DND-41 (cell line): Measurements from ENCODE around the gene DCLK2.

Experiments used
- ATAC-seq: fragments of 200-7000 bp; cut with Tn5 transposase; 3 replicates; pipeline ENCODE4 v1.9.1; 2021; ENCODE audit warnings: low read depth; ENCODE audit not compliant: insufficient read depth
- DNase-seq: peaks from one replicate; pipeline ENCODE4 v3.0.0-alpha.2; 2020
- H2AFZ ChIP-seq: 2 replicates; pipeline ENCODE4 v1.6.0; 2012; ENCODE audit warnings: low read depth, low read length
- H3K27ac ChIP-seq: 2 replicates; pipeline ENCODE4 v1.5.1; 2012; ENCODE audit warnings: low read length, inconsistent platforms
- H3K27me3 ChIP-seq: fragments of 200-600 bp; sonication (generic); 2 replicates; pipeline ENCODE4 v1.6.0; 2012; ENCODE audit warnings: low read length, mild to moderate bottlenecking, inconsistent platforms; ENCODE audit not compliant: insufficient read depth, poor library complexity
- H3K36me3 ChIP-seq: 2 replicates; pipeline ENCODE4 v1.5.1; 2012; ENCODE audit warnings: low read length, inconsistent platforms; ENCODE audit not compliant: insufficient read depth
- H3K4me1 ChIP-seq: 2 replicates; pipeline ENCODE4 v1.5.1; 2012; ENCODE audit warnings: mild to moderate bottlenecking, low read length; ENCODE audit not compliant: insufficient read depth
- H3K4me2 ChIP-seq: 2 replicates; pipeline ENCODE4 v1.6.0; 2012; ENCODE audit warnings: mild to moderate bottlenecking, moderate library complexity, low read length, inconsistent platforms; ENCODE audit not compliant: insufficient read depth
- H3K4me3 ChIP-seq, 2 experiments: fragments of 200-600 bp in 1 of 2; shearing (Covaris generic) in 1 of 2; 2 replicates each; pipeline ENCODE4 v1.5.1; 2012 to 2016; ENCODE audit warnings: inconsistent platforms in 2 of 2, low read length in 2 of 2, mild to moderate bottlenecking in 2 of 2, low read depth in 1 of 2, moderate library complexity in 1 of 2
- H3K79me2 ChIP-seq: 2 replicates; pipeline ENCODE4 v1.6.0; 2012; ENCODE audit warnings: low read length, inconsistent platforms; ENCODE audit not compliant: insufficient read depth
- H3K9ac ChIP-seq: 2 replicates; pipeline ENCODE4 v1.6.0; 2012; ENCODE audit warnings: low read depth, mild to moderate bottlenecking, inconsistent platforms, low read length, moderate library complexity
- H3K9me3 ChIP-seq: 2 replicates; pipeline ENCODE4 v1.5.1; 2012; ENCODE audit warnings: low read length, moderate library complexity, mild to moderate bottlenecking, inconsistent platforms; ENCODE audit not compliant: insufficient read depth, severe bottlenecking
- H4K20me1 ChIP-seq: 2 replicates; pipeline ENCODE4 v1.6.0; 2012; ENCODE audit warnings: low read length; ENCODE audit not compliant: insufficient read depth
- EZH2 ChIP-seq: IDR thresholded peaks from 3 replicates; pipeline ENCODE4 v1.6.1; 2012; ENCODE audit warnings: borderline replicate concordance, low read depth, mild to moderate bottlenecking, moderate library complexity, low read length, inconsistent platforms; ENCODE audit not compliant: severe bottlenecking
- TF ChIP-seq, protein P1 (sequence below): IDR thresholded peaks from 2 replicates; pipeline ENCODE4 v1.5.1; 2012; ENCODE audit warnings: borderline replicate concordance, low read length, moderate library complexity, mild to moderate bottlenecking; ENCODE audit not compliant: poor library complexity, severe bottlenecking; ENCODE audit errors: extremely low read depth

DCLK2 gene

DNA sequence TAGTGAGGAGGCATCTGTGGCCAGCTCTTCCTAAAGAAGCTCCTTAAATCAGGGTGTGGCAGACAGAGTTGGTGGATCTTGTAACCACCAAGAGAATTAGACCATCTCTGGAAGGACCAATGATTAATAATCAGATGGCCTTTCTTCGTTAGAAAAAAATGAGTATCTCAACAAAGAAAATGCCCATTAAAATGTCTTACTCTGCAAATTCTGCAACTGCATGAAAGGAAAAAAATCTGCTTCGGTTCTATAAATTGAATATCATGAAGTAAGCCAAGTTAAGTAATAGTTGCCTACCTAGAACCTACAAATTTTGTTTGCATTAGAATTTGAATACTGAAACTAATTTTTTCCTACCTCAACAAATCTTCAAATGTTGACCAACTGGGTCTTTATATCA lies 4.2 kb upstream of the DCLK2 start:
- Histone ChIP-seq H3K36me3 (no peaks in the 10 kb centered on the region), H3K4me1 (no peaks in the 10 kb centered on the region), H3K27ac (no peak overlapping the region), H4K20me1 (no peaks in the 10 kb centered on the region), H3K4me3 (no peak overlapping the region), H3K9ac (no peak overlapping the region), H3K4me2 (no peak overlapping the region), H2AFZ (no peak overlapping the region), H3K79me2 (no peaks in the 10 kb centered on the region), H3K9me3 (no peaks in the 10 kb centered on the region), H3K27me3 (no peaks in the 10 kb centered on the region)
- ATAC-seq (no peak), DNase-seq (no peak)
- no peak for TF ChIP-seq EZH2
- TF ChIP-seq, protein P1, sequence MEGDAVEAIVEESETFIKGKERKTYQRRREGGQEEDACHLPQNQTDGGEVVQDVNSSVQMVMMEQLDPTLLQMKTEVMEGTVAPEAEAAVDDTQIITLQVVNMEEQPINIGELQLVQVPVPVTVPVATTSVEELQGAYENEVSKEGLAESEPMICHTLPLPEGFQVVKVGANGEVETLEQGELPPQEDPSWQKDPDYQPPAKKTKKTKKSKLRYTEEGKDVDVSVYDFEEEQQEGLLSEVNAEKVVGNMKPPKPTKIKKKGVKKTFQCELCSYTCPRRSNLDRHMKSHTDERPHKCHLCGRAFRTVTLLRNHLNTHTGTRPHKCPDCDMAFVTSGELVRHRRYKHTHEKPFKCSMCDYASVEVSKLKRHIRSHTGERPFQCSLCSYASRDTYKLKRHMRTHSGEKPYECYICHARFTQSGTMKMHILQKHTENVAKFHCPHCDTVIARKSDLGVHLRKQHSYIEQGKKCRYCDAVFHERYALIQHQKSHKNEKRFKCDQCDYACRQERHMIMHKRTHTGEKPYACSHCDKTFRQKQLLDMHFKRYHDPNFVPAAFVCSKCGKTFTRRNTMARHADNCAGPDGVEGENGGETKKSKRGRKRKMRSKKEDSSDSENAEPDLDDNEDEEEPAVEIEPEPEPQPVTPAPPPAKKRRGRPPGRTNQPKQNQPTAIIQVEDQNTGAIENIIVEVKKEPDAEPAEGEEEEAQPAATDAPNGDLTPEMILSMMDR = no peak

DNA sequence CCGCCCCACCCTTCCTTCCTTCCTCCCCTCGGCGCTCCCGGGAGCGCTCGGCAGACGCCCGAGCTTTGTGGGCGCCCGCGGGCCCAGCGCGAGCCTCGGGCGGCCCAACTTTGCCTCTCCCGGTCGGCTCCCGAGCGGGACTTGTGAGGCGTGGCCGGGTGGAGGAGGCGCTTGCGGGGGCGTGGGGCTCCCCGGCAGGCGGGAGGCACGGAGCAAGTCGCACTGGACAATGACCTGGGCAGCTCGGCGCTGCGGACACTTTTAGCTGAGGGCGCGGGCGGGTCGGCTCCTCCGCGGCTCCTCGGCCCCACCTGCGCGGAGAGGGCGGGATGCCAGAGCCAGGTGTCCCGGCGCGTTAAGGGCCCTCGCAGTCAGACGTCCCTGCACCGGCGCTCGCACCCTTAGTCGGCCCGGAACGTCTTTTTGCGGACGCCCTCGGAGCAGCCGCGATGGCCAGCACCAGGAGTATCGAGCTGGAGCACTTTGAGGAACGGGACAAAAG lies 385 bp downstream of the DCLK2 start:
- Histone ChIP-seq H3K4me1 (no peaks in the 10 kb centered on the region), H3K36me3 (no peaks in the 10 kb centered on the region), H3K4me2 (no peak overlapping the region), H3K27ac (no peak overlapping the region), H3K9ac (no peak overlapping the region), H3K4me3 (no peak overlapping the region), H3K79me2 (no peaks in the 10 kb centered on the region), H4K20me1 (no peaks in the 10 kb centered on the region), H3K27me3 (no peaks in the 10 kb centered on the region), H3K9me3 (no peaks in the 10 kb centered on the region), H2AFZ (no peak overlapping the region)
- TF ChIP-seq, protein P1 = no peak
- no peak for TF ChIP-seq EZH2
- DNase-seq = no peak
- no peak for ATAC-seq

DNA sequence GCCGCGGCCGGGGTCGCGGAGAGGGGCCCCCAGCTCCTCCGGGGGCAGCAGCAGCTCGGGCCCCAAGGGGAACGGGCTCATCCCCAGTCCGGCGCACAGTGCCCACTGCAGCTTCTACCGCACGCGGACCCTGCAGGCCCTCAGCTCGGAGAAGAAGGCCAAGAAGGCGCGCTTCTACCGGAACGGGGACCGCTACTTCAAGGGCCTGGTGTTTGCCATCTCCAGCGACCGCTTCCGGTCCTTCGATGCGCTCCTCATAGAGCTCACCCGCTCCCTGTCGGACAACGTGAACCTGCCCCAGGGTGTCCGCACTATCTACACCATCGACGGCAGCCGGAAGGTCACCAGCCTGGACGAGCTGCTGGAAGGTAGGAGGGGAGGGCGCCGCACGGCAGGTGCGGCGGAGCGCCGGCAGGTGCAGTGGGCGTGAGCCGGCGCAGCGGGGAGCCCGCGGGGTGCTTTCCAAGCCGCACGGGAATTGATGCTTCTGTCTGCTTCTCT lies 886 bp downstream of the DCLK2 start:
- no peaks in the 10 kb centered on the region for H3K79me2 ChIP-seq
- no peaks in the 10 kb centered on the region for H3K27me3 ChIP-seq
- no peak overlapping the region for H3K4me3 ChIP-seq
- H4K20me1 ChIP-seq = no peaks in the 10 kb centered on the region
- no peak overlapping the region for H3K27ac ChIP-seq
- TF ChIP-seq, protein P1 = no peak
- TF ChIP-seq EZH2 = no peak
- H3K36me3 ChIP-seq = no peaks in the 10 kb centered on the region
- H2AFZ ChIP-seq = no peak overlapping the region
- DNase-seq (no peak), ATAC-seq (no peak)
- no peaks in the 10 kb centered on the region for H3K9me3 ChIP-seq
- no peak overlapping the region for H3K4me2 ChIP-seq
- H3K9ac ChIP-seq = no peak overlapping the region
- no peaks in the 10 kb centered on the region for H3K4me1 ChIP-seq

DNA sequence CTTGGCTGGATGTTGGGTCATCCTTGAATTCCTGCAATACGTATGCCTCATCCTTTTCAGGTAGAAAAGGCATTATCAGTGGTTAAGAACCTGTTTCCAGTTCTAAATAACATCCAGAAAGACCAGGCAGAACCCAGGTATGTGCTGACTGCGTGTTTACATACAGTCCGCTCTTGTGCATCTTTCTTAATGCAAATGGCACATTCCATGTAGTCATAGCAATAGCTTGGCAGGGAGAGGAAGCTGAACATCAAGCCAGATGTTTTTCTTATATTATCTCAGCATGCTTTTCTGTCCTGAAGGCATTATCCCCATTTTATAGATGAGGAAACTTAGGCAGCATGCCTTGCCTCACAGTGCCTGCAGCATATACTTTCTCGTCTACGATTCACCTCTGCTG lies 2.1 kb downstream of the DCLK2 start:
- no peak overlapping the region for H3K9ac ChIP-seq
- H3K79me2 ChIP-seq = no peaks in the 10 kb centered on the region
- H3K36me3 ChIP-seq = no peaks in the 10 kb centered on the region
- no peaks in the 10 kb centered on the region for H4K20me1 ChIP-seq
- H3K4me2 ChIP-seq = no peak overlapping the region
- no peak for ATAC-seq
- DNase-seq = no peak
- H3K4me1 ChIP-seq = no peaks in the 10 kb centered on the region
- no peak overlapping the region for H3K27ac ChIP-seq
- no peaks in the 10 kb centered on the region for H3K9me3 ChIP-seq
- no peak overlapping the region for H3K4me3 ChIP-seq
- H3K27me3 ChIP-seq = no peaks in the 10 kb centered on the region
- H2AFZ ChIP-seq = no peak overlapping the region
- TF ChIP-seq, protein P1 = no peak
- TF ChIP-seq EZH2 = no peak
